ENCODE results near the gene MRM2.

Gene MRM2

GRCh38 chr7:2203766-2204300 lies 38.2 kb downstream of the MRM2 start:
- no peak for DNase-seq (ENCODE audit: low read depth)

DNA sequence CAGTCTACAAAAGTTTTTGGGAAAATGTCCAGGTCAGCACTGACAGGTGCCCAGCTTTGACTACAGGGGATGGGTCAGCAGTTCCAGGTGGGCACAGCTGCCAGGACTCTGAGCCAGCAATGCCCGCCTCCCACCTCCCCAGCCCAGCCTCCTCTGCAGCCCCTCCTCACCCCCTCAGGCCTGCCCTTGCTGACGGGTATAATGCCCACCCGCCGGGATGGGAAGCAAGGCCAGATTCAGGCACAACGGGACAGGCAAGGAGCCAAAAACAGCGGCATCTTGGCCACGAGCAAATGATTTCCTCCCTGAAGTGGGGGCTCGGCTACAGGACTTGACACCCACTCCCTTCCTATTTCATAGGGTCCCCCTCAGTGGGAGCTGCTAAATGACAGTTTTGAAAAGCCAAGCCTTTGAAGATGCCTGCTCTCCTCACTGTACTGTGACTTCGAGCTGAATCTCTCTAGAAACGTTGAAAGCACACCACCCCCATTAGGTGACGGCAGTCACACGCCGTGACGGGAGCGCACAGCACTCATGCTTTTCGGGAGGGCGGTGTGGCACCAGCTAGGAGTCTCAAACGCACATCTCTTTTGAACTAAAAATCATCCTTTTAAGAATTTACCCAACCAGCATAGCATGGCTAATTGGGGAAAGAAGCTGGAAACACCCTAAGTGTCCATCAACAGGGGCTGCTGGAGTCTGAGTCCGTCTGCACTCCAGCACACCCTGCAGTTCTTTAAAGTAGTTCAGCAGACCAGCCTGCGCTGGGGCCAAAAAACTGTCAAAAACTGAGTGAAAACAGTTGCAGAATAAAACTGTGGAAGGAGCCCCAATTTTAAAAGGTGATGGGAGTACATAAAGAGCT lies 38.9 kb downstream of the MRM2 start:
- DNase-seq (ENCODE audit: low read depth) = no peak

DNA sequence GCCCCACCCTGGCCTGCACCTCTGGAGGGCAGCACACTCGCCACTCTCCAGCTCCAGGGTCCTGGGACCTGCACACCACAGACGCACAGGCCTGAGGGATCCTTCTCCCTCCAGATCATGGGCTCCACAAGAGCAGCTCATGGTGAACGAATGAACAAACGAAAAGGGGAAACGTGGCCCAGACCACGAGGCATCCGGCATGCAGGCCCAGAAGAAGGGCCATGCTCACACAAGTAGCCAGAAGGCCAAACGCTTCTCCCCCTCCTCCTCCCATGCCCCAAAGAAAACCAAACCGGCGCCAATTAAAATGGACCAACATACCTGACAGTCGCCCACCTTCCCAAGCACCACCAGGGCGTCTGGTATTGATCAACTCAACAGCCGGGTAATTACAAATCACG lies 39.6 kb downstream of the MRM2 start:
- no peak for DNase-seq (ENCODE audit: low read depth)

- DNase-seq (ENCODE audit: low read depth) = no peak
Observed at GRCh38 chr7:2201686-2202360, 40.2 kb downstream of the MRM2 start.

GRCh38 chr7:2201128-2201527 lies 40.9 kb downstream of the MRM2 start:
- DNase-seq (ENCODE audit: low read depth) = no peak

DNA sequence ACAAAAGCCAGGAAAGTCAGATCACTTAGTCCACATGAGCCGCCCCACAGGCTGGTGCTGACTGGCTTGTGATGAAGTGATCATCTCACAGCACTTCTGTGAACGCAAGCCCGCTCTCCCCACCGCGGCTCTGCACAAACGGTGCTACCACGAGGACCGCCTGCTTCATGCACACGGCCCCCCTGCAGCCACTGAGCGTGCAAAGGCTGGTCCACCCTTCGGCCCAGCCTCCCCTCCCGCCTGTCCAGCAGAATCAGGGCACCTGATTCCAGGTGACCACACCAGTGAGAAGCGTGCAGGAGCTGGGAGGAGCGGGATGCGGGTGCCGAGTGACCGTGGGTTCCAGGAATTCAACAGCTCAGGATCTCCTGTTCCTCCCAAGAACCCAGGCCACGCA lies 41.4 kb downstream of the MRM2 start:
- DNase-seq (ENCODE audit: low read depth) = no peak

GRCh38 chr7:2199956-2200583 lies 41.9 kb downstream of the MRM2 start:
- no peak for DNase-seq (ENCODE audit: low read depth)

- DNase-seq (ENCODE audit: low read depth) = no peak
Observed at GRCh38 chr7:2199528-2199927, 42.5 kb downstream of the MRM2 start.

DNA sequence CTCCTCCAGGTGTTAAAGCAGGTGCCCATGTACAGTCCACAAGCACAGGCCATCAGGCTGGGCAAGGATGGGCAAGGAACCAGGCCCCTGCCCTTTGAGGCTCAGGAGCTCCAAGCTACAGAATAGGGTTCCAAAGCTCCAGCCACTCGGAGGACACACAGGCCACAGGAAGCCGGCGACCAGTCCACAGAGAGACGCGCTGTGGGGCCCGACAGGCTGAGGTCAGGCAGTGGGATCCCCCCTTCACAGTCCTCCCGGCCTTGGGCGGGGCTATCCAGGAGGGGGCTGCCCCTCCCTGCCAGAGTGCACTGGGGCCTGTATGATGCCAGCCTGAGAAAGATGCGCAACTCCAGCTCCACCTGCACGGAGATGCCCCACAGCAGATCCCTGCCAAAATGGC lies 43.2 kb downstream of the MRM2 start:
- DNase-seq (ENCODE audit: low read depth) = no peak

- DNase-seq (ENCODE audit: low read depth) = no peak
Observed at GRCh38 chr7:2198206-2198605, 43.8 kb downstream of the MRM2 start.

DNA sequence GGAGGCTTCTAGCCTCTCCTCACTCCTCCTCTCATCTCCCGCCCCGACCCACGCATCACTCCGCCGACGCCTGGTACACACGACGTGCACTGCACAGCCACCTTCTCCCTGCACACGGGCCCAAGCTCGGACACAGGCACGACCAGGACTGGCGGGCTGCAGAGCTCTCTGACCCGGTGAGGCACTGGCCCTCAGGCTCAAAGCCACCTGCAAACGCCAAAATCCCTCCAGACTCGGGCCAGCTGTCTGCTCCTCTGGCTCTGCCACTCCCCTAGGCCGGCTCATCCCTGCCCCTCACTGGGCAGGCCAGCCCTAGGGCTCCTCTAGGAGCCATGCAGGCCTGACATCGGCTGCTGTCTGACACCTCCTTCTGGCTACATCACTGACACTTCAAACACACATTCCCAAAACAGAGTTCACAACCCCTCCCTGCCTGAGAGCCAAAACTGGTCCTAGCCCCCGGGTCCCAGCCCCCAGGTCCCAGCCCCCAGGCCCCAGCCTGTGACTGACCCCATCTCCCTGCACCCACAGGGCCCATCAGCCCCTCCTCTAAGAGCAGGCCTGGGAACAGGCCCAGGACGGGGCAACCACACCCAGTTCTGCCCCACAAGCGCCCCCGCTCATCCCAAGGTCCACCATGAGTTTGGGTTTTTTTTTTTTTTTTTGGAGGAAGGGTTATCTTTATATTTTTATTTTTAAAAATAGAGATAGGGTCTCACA lies 44.4 kb downstream of the MRM2 start:
- no peak for DNase-seq (ENCODE audit: low read depth)

GRCh38 chr7:2196381-2197378 lies 45.3 kb downstream of the MRM2 start:
- no peak for DNase-seq (ENCODE audit: low read depth)

- DNase-seq (ENCODE audit: low read depth) = no peak
Observed at GRCh38 chr7:2195400-2196246, 46.4 kb downstream of the MRM2 start.

- no peak for DNase-seq (ENCODE audit: low read depth)
Observed at GRCh38 chr7:2193575-2194305, 48.3 kb downstream of the MRM2 start.

DNA sequence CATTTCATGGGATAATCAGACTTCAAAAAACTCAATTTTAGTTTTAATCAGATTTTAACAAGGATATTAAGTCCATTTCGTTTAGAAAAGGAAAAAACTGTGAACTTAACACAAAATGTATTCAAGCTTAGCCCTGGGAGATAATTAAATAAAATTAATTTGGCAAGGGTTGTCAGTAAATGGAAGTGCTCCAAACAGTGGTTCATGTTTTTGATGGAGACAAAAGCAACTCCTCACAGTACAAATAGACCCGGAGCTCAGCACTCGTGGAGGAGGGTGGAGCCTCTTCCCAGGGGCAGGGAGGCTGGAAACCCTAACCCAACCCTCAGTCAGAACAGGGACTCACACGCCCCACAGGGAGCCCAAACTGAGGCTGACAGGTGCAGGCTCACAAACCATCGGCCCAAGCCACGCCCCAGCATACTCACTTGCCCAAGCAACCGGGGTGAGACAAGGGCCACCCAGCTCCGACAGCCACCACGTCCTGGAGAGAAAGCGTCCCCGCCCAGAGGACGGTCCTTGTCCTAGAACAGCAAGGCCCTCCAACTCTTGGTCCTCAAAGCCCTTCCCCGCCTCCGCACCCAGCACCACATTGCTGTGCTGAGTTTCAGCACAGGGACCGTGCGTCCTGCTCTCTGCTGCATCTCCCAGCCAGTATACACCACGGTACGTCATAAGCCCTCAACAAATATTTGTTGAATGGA lies 49.0 kb downstream of the MRM2 start:
- DNase-seq (ENCODE audit: low read depth) = no peak

DNA sequence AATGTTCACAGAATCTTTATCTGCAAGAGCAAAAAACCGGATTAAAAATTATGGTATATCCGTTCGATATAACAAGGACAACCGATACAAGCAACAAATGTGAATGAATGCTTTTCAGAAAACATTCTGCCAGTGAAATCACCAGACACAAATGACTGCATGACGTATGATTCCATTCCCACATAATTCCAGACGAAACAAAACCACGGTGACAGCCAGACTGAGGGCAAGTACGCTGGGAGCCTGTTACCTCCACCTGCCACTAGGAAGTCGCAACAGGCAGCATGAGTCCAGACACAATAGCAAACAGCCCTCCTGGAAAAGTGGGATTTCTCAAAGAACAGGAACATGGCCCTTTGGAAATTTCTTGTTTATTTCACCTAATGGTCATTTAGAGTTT lies 51.0 kb downstream of the MRM2 start:
- DNase-seq (ENCODE audit: low read depth) = no peak

- DNase-seq (ENCODE audit: low read depth) = no peak
Observed at GRCh38 chr7:2190531-2190930, 51.5 kb downstream of the MRM2 start.

- no peak for DNase-seq (ENCODE audit: low read depth)
Observed at GRCh38 chr7:2186166-2186565, 55.8 kb downstream of the MRM2 start.

DNA sequence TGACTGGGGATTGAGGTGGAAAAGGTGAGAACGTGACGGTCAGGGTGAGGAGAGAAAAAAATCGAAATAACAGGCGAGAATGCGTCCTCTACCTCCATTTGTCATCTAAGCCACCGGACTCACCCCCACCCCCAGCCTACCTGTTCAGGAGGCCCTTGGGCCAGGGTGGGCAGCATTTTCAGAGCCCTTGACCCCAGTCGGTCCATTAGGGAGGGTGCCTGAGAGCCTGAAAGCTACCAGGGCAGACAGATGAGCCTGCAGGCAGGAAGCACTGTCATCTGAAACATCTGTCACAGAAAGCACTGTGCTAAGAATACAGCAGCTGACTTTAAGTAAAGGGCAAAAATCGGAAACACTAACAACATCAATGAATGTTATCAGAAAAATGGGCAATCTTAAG lies 56.3 kb downstream of the MRM2 start:
- no peak for DNase-seq (ENCODE audit: low read depth)
